Stimulated activated CD8-positive, alpha-beta memory T cell treated with anti-CD3 and anti-CD28 coated beads, Interleukin-4, amount 100 ng/mL, for 1 hour (primary cell): ENCODE results near the gene CFAP299.

Experiments
- DNase-seq, 2 donors: peaks; one replicate each; pipeline ENCODE4 v3.0.0-alpha.2; 2020; ENCODE audit warnings: low read depth in 2 of 2, low spot score in 1 of 2

The CFAP299 gene

GRCh38 chr4:80911458-80911857 lies 575.9 kb downstream of the CFAP299 start:
- no peak for DNase-seq

- no peak for DNase-seq
Measured at GRCh38 chr4:80912350-80912749, 576.8 kb downstream of the CFAP299 start.

GRCh38 chr4:80913381-80913780 lies 577.9 kb downstream of the CFAP299 start:
- no peak for DNase-seq

- no peak for DNase-seq
Measured at GRCh38 chr4:80916770-80917169, 581.2 kb downstream of the CFAP299 start.

GRCh38 chr4:80918004-80918403 lies 582.5 kb downstream of the CFAP299 start:
- DNase-seq: no peak

- no peak for DNase-seq
Measured at GRCh38 chr4:80921441-80921840, 585.9 kb downstream of the CFAP299 start.

- no peak for DNase-seq
Measured at GRCh38 chr4:80922941-80923340, 587.4 kb downstream of the CFAP299 start.

- no peak for DNase-seq
Measured at GRCh38 chr4:80925293-80925692, 589.8 kb downstream of the CFAP299 start.

- no peak for DNase-seq
Measured at GRCh38 chr4:80926446-80926845, 590.9 kb downstream of the CFAP299 start.

GRCh38 chr4:80926891-80927290 lies 591.4 kb downstream of the CFAP299 start:
- no peak for DNase-seq

GRCh38 chr4:80927420-80927819 lies 591.9 kb downstream of the CFAP299 start:
- no peak for DNase-seq

- no peak for DNase-seq
Measured at GRCh38 chr4:80931631-80932081, 596.1 kb downstream of the CFAP299 start.

GRCh38 chr4:80948141-80948540 lies 612.6 kb downstream of the CFAP299 start:
- DNase-seq: no peak

- no peak for DNase-seq
Measured at GRCh38 chr4:80948995-80949394, 613.5 kb downstream of the CFAP299 start.

GRCh38 chr4:80956421-80956820 lies 620.9 kb downstream of the CFAP299 start:
- DNase-seq: no peak

GRCh38 chr4:80963051-80963450 lies 627.5 kb downstream of the CFAP299 start:
- DNase-seq: no peak

- DNase-seq: no peak
Measured at GRCh38 chr4:80967346-80967745, 631.8 kb downstream of the CFAP299 start.

GRCh38 chr4:80980239-80980638 lies 644.7 kb downstream of the CFAP299 start:
- DNase-seq: no peak

- no peak for DNase-seq
Measured at GRCh38 chr4:80986011-80986410, 650.5 kb downstream of the CFAP299 start.

GRCh38 chr4:80989921-80990544 lies 654.5 kb downstream of the CFAP299 start:
- no peak for DNase-seq

GRCh38 chr4:80990851-80991250 lies 655.3 kb downstream of the CFAP299 start:
- DNase-seq: no peak

GRCh38 chr4:80999943-81000342 lies 664.4 kb downstream of the CFAP299 start:
- DNase-seq: no peak

GRCh38 chr4:81003597-81004111 lies 668.1 kb downstream of the CFAP299 start:
- DNase-seq: no peak
